GM19463 (cell line): ENCODE results near the gene PHTF2.

Source experiments
- ATAC-seq: cut with Tn5 transposase; IDR thresholded peaks from one replicate; pipeline ENCODE4 v1.9.1; 2021; ENCODE audit warnings: mild to moderate bottlenecking, moderate library complexity; ENCODE audit not compliant: unreplicated experiment

PHTF2 gene

DNA sequence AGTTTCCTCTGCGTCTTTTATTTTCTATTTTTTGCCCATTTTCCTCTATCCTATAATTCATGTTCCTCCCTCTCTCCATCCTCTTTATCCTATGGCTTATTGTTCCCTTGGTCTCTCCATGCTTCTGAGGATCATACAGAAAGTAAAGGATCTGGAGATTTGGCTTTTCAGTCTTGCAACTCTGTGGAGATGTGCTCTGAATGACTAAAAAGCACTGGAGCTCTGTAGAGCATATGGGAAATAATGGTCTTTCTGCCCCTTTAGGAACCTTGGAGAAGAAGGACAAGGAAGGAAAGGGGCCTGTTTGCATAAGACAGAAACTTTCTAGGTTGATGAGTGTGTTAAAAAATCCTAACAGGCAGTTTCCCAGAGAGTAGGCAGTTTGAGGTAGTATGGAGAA is 120.1 kb downstream of the PHTF2 start:
- no peak for ATAC-seq

DNA sequence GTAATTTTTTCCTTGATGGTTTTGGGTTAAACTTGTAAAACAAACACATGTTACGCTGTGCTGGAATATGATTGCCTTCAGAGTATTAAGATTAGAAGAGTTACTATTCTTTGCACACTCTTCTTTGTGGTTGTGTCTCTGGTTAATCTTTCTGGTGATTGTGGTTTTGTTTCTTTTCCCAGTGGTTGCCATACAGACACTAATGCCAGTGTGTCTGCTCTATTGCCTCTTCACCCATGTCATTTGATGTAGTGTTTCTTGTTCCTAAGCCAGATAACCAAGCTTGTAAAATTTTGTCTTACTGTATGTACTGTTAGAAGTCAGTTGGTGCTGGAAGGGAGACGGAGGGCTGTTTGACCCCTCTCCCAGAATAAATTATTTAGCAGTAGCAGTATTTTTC is 124.8 kb downstream of the PHTF2 start:
- ATAC-seq = peak; percentile 69

DNA sequence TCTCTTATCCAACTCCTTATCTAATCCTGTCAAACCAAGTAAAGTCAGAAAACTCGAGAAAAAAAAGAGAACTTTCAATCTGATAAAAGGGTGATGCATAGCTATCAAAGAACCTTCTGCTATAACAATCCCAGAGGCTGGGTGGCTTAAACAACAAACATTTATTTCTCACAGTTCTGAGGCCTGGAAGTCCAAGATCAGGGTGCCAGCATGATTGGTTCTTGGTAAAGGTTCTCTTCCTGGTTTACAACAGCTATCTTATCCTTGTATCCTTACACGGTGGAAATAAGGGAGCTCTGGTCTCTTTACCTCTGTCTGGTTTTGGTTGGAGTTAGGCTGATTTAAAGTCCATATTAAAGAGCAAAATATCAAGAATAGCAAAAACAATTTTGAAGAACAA is 131.9 kb downstream of the PHTF2 start:
- ATAC-seq = no peak

DNA sequence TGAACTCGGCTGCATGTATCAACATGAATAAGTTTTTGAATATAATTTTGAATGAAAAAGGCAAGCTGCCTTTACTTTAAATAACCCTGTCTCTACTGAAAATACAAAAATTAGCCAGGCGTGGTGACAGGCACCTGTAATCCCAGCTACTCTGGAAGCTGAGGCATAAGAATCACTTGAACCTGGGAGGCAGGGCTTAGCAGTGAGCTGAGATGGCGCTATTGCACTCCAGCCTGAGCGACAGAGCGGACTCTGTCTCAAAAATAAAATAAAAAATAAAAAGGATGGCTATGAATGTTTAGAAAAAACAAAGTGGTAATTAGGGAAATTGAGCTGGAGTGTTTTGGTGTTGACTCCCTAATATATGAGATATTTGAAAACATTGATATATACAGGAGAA is 133.3 kb downstream of the PHTF2 start:
- no peak for ATAC-seq

DNA sequence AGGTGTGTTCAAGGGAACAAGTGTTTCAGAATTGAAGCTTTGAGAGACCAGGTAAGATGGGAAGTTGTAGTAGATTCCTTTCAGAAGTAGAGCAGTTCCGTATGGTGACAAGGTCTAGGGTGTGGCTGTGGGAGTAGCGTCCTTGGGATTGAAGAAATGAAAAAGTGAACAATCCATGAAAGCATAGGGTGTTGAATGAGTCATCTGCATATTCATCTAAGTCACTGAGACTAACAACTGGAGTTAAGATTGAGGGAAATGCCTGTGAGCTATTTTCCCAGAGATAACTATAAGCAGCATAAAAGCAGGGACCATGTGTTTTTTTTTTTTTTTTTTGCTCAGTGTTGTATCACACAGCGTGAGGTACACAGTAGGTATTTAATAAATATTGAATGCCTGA is 134.8 kb downstream of the PHTF2 start:
- ATAC-seq = no peak

DNA sequence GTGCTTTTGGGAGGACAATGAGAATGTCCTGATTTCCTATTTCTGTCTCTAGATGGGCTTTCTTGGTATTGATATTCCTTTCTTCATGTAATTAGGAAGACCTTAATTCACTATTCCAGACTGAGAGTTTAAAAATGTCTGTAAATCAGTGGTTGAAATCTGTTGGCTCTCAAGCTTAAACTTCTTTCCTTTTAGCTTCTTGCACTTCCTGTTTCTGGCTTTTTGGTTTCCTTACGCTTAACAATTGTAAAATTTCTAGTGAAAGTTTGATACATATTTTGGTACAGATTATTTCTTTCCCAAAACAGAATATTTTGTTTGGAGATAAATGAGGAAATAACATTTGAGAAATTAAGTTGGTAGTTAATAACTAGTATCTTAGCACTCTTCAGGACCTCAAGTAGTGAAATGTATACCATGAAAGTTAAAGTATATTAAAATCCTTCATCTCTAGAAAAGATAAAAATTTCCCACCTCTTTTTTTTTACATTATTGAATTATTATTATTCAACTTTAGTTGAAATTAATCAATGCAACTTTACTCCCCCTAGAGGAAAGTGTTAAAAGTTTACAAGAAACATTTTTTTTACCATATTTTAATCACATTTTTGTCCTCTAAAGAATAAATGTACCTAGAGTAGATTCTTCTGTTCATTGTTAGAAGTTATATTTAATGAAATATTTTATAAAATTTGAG is 137.2 kb downstream of the PHTF2 start:
- no peak for ATAC-seq

DNA sequence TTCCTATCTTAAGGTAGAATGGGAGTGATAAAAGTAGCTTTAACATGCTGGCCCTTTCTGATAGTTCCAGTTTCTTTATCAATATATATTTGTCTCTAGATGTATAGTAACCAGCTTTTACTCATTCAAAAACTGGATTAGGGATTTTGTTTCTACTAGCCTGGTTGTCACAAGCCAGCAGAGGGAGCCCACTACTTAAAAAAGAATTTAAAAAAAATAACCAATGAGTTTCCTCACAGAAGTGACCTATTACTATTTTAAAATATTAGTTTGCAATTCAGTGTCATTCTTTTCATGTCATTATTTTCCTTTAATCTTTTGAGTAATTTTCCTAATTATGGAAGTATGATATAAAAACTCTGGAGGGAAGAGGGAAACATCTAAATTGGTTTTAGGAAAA is 142.1 kb downstream of the PHTF2 start:
- no peak for ATAC-seq

DNA sequence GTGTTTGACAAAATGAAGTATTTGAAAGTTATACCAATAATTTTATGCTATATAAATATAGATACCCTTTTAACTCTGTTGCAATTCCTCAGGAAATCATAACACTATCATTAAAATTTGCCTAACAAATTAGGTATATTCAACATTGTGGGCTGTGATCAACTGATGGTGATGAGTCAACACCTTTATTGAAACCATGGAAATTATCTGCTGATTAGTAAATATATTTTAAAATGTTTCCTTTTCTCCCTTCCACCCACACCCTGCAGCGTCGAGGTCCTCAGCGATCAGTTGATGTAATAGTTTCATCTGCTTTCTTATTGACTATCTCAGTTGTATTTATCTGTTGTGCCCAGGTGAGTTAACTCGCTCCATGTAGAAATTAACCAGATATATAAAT is 143.9 kb downstream of the PHTF2 start:
- no peak for ATAC-seq

DNA sequence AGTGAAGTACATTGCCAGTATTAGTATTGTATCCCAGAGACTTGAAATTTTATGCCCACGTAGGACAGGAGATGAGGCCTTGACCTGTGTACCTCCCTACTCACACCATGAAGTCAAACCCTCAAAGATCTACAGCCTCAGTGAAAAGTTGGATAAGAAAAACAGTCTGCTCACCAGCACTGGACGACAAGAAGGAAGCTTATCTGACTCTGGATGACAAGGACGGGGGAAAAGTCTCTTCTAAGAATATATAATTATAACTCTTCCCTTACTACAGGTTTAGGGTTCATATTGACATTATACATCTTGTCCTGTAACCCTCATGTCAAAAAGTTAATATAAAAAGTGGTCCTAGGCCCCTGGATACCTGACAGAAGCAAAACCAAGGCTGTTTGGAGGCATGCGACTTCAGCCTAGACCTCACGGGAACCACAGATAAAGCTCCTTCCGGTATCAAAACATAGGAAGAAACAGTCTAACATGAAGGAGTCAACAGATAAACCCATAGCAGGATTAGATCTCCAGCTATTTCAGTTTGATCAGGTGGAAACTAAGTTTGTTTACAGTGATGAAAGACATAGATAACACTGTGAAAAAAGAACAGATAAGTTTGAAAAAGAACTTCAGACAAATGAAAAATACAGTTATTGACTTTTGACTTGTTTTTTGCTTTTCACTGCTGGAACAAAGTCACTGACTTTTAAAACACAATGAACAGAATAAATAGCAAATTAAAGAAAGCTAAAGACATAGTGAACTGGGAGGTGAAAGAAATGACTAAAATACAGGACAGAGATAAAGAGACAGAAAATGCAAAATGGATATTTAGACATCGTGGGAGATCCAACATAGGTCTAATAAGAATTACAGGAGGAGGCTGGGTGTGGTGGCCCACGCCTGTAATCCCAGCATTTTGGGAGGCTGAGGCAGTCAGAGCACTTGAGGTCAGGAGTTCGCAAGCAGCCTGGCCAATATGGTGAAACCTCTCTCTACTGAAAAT is 145.9 kb downstream of the PHTF2 start:
- ATAC-seq = no peak

DNA sequence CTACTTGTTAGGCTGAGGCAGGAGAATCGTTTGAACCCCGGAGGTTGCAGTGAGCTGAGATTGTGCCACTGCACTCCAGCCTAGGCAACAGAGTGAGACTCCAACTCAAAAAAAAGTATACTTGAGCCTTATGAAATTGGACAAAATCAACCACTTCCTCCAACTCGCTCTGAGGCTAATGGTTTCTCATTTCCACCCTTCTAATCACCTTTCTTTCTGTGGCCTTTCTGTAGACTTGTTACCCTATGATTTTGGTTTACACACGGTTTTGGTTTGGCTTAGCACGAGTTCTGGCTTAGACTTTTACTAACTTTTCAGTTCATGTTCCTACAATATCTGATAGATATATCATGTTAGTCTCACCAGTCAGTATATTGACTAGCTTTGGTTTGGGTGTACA is 152.0 kb downstream of the PHTF2 start:
- peak; percentile 79 for ATAC-seq

DNA sequence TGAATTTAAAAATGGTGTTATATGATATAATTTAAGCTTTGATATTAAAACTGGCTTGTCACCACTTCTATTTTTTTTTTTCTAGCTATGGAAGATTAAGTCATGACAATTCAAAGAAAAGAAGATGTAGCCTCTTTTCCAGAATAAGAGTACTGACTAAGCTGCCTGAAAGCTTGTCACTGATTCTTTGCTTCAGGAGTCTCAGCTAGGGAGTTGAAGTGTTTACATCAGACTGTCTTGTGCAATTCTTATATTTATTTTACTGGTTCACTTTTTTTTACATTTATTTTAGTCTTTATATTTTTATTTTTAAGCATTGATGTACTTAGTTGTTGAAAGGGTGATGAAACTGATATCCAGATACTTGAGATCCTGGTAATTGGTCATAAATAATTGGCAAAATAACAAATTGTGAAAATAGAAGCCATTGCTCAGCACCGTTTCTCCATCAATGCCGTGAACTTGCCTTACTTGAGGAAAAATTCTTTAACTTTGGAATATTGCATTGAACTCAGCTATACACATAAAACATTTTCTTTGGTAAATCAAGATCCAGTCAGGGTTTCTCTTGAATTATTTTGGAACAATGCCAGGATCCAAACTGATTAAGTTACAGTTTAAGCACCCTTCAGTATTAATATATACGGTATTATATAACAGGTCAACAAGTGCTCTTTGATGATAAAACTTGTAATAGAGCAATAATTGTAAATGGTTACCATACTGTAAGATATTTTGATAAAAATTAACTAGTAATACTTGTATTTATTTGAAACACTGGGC is 156.4 kb downstream of the PHTF2 start:
- ATAC-seq = no peak

DNA sequence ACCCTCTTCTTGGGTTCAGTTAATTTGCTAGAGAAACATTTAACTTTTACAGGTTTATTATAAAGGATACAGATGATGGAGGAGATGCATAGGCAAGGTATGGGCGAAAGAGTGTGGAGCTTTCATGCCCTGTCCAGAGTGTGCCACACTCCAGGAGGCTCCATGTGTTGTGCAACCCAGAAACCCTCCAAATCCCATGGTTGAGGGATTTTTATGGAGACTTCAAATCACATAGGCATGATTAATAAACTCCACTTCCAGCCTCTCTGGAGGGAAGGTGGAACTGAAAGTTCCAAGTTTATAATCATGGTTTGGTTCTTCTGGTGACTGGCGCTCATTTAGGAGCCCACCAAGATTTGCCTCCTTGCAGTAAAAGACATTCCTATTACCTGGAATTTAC is 159.9 kb downstream of the PHTF2 start:
- no peak for ATAC-seq

DNA sequence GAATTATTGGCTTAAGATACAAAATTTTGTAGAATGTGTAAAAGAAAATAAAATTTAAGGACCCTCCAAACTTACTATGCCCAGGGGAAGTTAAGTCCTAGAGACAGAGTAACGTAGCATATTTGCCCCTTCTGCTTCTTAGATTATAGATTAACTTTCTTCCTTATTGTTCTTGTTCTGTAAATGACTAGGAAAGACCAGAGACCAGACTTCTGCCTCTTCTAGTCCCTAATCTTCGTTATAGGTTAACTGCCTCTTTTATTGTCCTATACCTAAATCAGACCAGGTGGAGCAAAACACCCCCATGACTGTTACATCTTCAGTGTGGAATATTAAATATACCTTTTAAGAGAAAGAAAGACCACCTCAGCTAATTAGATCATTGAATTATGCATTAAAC is 160.5 kb downstream of the PHTF2 start:
- ATAC-seq = no peak

DNA sequence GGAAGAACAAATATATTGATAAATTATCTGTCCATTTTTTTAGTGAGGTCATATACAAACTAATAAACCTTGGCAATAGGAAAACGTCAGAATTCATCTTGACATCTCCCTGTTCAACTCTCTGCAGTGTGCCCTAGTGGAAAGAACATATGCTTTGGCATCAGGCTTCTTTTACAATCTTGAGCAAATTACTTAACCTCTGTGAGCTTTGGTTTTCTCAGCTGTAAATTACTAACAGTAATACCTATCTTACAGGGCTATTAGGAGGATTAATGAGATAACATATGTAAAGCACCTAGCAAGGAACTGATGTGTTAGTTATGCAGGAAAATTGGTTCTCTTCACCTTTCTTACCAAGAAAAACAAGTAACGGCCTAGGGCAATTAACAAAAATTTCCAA is 161.8 kb downstream of the PHTF2 start:
- ATAC-seq = no peak

DNA sequence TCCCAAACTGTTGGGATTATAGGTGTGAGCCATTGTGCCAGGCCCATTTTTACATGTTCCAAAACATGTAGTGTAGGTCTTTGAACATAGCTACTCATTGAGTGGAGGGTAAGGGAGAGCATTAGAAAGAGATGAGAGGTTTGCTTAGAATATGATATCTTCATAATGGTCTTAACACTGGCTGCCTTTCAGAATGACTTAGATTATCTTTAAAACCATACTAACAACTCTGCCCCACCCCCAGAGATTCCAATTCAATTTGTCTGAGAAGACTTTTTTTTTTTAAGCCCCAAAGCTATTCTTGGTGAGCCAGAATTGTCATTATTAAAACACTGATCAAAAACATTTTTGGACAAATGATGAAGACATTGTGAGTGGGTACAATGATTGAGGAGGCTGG is 168.9 kb downstream of the PHTF2 start:
- no peak for ATAC-seq

DNA sequence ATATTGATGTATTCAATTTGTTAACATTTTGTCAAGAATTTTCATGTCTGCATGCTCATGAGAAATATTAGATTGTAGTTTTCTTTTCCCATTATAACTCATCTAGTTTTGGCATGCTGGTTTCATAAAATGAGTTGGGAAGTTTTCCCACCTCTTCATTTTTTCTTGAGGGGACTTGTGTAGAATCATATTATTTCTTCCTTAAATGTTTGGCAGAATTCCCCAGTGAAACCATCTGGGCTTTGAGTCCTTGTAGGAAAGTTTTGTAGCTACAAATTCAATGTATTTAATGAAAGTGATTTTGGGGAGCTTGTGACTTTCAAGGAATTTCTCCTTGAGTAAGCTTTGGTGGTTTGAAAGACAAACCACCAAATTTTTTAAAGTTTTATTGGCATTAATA is 173.2 kb downstream of the PHTF2 start:
- ATAC-seq = no peak

DNA sequence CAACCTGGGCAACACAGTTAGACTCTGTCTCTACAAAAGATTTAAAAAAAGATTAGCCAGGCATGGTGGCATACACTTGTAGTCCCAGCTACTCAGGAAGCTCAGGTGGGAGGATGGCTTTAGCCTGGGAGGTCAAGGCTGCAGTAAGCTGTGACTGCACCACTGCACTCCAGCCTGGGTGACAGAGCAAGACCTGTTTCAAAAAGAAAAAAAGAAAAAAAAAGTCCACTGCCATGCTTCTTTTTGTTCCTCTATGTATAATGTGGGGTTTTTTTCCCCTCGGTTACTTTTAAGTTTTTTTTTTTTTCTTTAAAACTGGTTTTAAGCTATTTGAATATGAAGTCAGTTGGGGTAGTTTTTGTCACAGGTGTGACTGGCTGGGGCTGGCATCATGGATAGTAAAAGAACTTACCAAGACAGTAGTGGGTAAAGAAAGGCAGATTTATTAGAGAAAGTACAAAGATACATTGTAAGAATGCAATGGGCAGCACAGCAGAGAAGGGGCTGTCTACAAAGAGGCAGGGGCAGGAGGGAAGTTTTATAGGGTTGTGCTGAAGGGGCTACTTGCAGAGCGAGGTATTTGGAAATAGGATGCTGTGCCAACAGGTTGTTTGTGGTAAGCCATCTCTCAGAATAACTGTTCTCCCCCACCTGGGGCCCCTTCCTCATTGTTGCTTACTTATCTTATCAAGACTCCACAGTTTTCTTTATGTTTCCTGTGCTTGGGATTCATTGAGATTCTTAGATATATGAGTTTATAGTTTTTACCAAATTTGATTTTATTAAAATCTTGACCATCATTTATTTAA is 177.3 kb downstream of the PHTF2 start:
- ATAC-seq = no peak

DNA sequence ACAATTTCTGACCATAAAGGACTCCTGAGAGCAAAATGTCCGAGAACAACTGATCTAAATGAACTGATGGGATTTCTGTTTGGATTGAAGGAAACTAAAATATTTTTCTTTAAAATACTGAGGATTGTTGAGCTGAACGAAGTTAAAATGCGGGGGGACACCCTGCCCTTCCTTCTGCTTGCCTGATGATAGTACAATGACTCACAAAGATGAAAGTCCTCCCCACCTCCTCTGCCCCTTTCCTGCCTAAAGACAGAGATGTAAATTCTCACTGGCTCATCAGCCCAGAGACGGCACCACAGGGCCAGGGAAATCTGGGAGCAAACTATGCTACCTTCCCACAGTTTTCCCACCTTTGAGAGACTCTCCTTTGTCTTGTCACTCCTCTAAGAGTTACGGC is 180.6 kb downstream of the PHTF2 start:
- no peak for ATAC-seq

DNA sequence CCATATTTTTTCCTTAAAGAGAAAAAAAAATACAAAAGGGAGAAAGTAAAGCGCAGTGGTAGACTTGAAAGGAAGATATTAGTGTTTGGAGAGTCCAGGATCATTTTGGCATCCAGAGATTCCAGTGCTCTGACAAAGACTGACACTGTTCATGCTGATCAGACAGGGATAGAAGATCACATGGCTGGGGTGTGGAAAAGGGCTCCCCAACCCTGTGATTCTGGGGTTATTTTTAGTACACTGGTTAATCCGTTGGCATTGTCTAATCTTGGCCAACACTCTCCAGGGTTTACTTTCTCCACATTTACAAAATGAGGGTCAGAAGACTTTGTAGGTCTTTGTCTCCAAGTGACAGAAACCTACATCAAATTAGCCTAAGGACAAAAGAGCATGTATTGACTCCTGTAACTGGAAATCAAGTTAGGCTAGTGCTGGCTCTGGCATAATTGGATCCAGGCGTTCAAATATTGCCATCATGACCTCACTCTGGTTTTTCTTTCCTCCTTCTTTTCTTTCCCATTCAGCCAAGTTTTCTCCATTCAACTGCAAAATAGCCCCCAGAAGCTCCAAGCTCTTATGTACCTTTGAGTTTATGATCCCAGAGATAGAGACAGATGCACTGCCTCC is 181.6 kb downstream of the PHTF2 start:
- ATAC-seq = no peak

DNA sequence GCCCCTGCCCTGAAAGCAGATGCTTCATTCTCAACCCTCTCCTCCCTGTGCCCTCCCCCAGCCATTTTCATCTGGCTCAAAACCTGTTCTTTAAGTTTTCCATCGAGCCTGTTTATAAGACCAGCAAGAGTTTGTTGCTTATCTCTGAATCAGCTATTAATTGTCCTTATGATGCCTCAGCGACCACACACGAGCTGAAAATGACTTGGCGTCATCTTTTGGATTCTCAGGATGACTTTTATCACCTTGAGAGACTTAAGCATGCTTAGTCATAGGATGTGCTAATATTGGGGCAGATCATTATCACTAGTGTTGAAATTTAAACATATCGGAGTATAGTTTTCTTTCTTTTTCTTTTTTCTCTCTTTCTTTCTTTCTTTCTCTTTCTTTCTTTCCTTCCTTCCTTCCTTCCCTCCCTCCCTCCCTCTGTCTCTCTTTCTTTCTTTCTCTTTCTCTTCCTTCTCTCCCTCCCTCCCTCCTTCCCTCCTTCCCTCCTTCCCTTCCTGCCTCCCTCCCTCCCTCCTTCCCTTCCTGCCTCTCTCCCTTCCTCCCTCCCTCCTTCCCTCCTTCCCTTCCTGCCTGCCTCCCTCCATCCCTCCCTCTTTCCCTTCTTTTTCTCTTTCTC is 184.5 kb downstream of the PHTF2 start:
- ATAC-seq = no peak
